H1 (cell line): ENCODE measurements around the gene TSPAN4. TPM values are rescaled to one million over a fixed set of nuclear protein-coding genes. Genes with fewer than 3 reads are reported as not detected.

Source experiments
- BCL11A ChIP-seq, 2 experiments: IDR thresholded peaks; one replicate each; pipeline ENCODE4 v1.6.1; 2011; ENCODE audit warnings: low read depth in 2 of 2, low read length in 2 of 2, mild to moderate bottlenecking in 2 of 2
- CTBP2 ChIP-seq: IDR thresholded peaks from 2 replicates; pipeline ENCODE4 v1.7.0; 2011; ENCODE audit warnings: borderline replicate concordance, mild to moderate bottlenecking, moderate library complexity, mixed read lengths, low read length; ENCODE audit not compliant: insufficient read depth, insufficient read length
- KDM4A ChIP-seq: IDR thresholded peaks from one replicate; pipeline ENCODE4 v1.7.1; 2012; ENCODE audit warnings: low read depth, mild to moderate bottlenecking, moderate library complexity, low read length, inconsistent platforms; ENCODE audit not compliant: severe bottlenecking
- SIX5 ChIP-seq: IDR thresholded peaks from 2 replicates; pipeline ENCODE4 v1.6.1; 2011; ENCODE audit warnings: mild to moderate bottlenecking, low read depth, low read length
- TEAD4 ChIP-seq: IDR thresholded peaks from 2 replicates; pipeline ENCODE4 v1.6.1; 2012; ENCODE audit warnings: low read depth, low read length, inconsistent platforms, mixed read lengths
- polyA plus RNA-seq, 7 experiments: library from polyadenylated mRNA; depleted of rRNA in 3 of 7; stranded (reverse) in 5 of 7; unstranded in 2 of 7; fragments of >200 nt in 5 of 7; fragments of 200-250 nt in 2 of 7; gene quantifications; 1 replicate in 5 of 7; 2 replicates in 1 of 7; 4 replicates in 1 of 7; pipeline versions ENCODE4 v1.2.1 to v1.2.3, GENCODE V29; 2011 to 2013; ENCODE audit warnings: missing spikeins in 2 of 7, mixed read lengths in 2 of 7
- total RNA-seq: library from RNA; stranded (reverse); fragmentation: NEBNext Ultra II Directional; extraction: Animal tissue kit (Norgen Biotek cat#: 25700); gene quantifications from 2 replicates; pipeline ENCODE4 v1.2.1, GENCODE V29; 2021

TSPAN4 gene
- total and polyA plus RNA-seq, 2 of the 8 experiments (the other 6 are each of a cell fraction or from before 2014, with no cell fraction given) = 74.1 to 145 TPM

- TF ChIP-seq BCL11A (IDR thresholded peaks at IDR 0.05; ENCODE audit: low read depth in 2 of 2, low read length in 2 of 2) = no peak
- TF ChIP-seq TEAD4 = no peak
- no peak for TF ChIP-seq KDM4A
- no peak for TF ChIP-seq SIX5
- no peak for TF ChIP-seq CTBP2
Measured at GRCh38 chr11:893008-893654, 50.5 kb downstream of the TSPAN4 start (continued).
